HEK293 (cell line): ENCODE data around the gene LYPD6B.

Experiments
- CTCF ChIA-PET: fragments of 350-600 bp; formaldehyde crosslinking; extraction: SDS; loops from one replicate; lab custom pipeline; 2021; ENCODE audit warnings: antibody characterized with exemption; lab: Yijun Ruan, JAX
- POLR2A ChIA-PET: fragments of 300-600 bp; formaldehyde crosslinking; extraction: SDS; loops from one replicate; lab custom pipeline; 2020; ENCODE audit warnings: antibody characterized with exemption, inconsistent platforms; lab: Yijun Ruan, JAX
- H3K27ac ChIP-seq: fragments of 200-500 bp; sonication (Bioruptor generic); 2 replicates; pipeline ENCODE4 v1.5.1; 2014; ENCODE audit warnings: low read depth, low read length, control low read depth, inconsistent platforms; ENCODE audit errors: extremely low read depth
- H3K36me3 ChIP-seq, 2 experiments: fragments of 200-500 bp in 1 of 2; sonication (Bioruptor generic) in 1 of 2; 1 replicate in 1 of 2; 2 replicates in 1 of 2; pipeline ENCODE4 v1.5.1; 2014 to 2017; ENCODE audit warnings: inconsistent platforms in 2 of 2, low read length in 2 of 2; ENCODE audit not compliant: control insufficient read depth in 2 of 2, insufficient read depth in 1 of 2
- H3K4me1 ChIP-seq: fragments of 200-500 bp; sonication (Bioruptor generic); 2 replicates; pipeline ENCODE4 v1.5.1; 2014; ENCODE audit warnings: mild to moderate bottlenecking, low read length, inconsistent platforms; ENCODE audit not compliant: control insufficient read depth, insufficient read depth
- H3K4me3 ChIP-seq: 2 replicates; pipeline ENCODE4 v1.5.1; 2011; ENCODE audit warnings: low read depth, mild to moderate bottlenecking, control low read depth, low read length, moderate library complexity
- H3K9me3 ChIP-seq: fragments of 200-500 bp; sonication (Bioruptor generic); 2 replicates; pipeline ENCODE4 v1.5.1; 2014; ENCODE audit warnings: low read depth, low read length, inconsistent platforms; ENCODE audit not compliant: control insufficient read depth, insufficient read depth
- INSM2 ChIP-seq: fragments of 450-650 bp; formaldehyde crosslinking; IDR thresholded peaks from 2 replicates; pipeline ENCODE4 v1.5.1; 2016; ENCODE audit warnings: missing biosample characterization, missing genetic modification characterization
- KLF9 ChIP-seq: fragments of 450-650 bp; formaldehyde crosslinking; IDR thresholded peaks from 2 replicates; pipeline ENCODE4 v1.5.1; 2016; ENCODE audit warnings: missing biosample characterization, missing genetic modification characterization, low read depth
- REST ChIP-seq: fragments of 450-650 bp; formaldehyde crosslinking; IDR thresholded peaks from 2 replicates; pipeline ENCODE4 v1.5.1; 2016; ENCODE audit warnings: missing biosample characterization, missing genetic modification characterization
- SP3 ChIP-seq: fragments of 450-650 bp; formaldehyde crosslinking; IDR thresholded peaks from 2 replicates; pipeline ENCODE4 v1.5.1; 2016; ENCODE audit warnings: missing biosample characterization, missing genetic modification characterization
- TCF7L2 ChIP-seq: IDR thresholded peaks from 2 replicates; pipeline ENCODE4 v1.6.1; 2011; ENCODE audit warnings: low read depth, mild to moderate bottlenecking, inconsistent platforms, low read length, moderate library complexity, borderline replicate concordance
- ZBTB20 ChIP-seq: fragments of 450-650 bp; formaldehyde crosslinking; IDR thresholded peaks from 2 replicates; pipeline ENCODE4 v1.5.1; 2016; ENCODE audit warnings: missing biosample characterization, missing genetic modification characterization
- ZBTB6 ChIP-seq: fragments of 450-650 bp; formaldehyde crosslinking; IDR thresholded peaks from 2 replicates; pipeline ENCODE4 v1.5.1; 2017; ENCODE audit warnings: missing biosample characterization, missing genetic modification characterization
- ZNF146 ChIP-seq: fragments of 450-650 bp; formaldehyde crosslinking; IDR thresholded peaks from 2 replicates; pipeline ENCODE4 v1.5.1; 2016; ENCODE audit warnings: missing biosample characterization, missing genetic modification characterization
- ZNF155 ChIP-seq: fragments of 450-650 bp; formaldehyde crosslinking; IDR thresholded peaks from 2 replicates; pipeline ENCODE4 v1.5.1; 2016; ENCODE audit warnings: missing biosample characterization, missing genetic modification characterization
- ZNF239 ChIP-seq: fragments of 450-650 bp; formaldehyde crosslinking; IDR thresholded peaks from 2 replicates; pipeline ENCODE4 v1.5.1; 2016; ENCODE audit warnings: missing biosample characterization, missing genetic modification characterization
- ZNF280D ChIP-seq: fragments of 450-650 bp; formaldehyde crosslinking; IDR thresholded peaks from 2 replicates; pipeline ENCODE4 v1.5.1; 2016; ENCODE audit warnings: missing biosample characterization, missing genetic modification characterization
- ZNF292 ChIP-seq: fragments of 450-650 bp; formaldehyde crosslinking; IDR thresholded peaks from 2 replicates; pipeline ENCODE4 v1.5.1; 2016; ENCODE audit warnings: low read depth, missing biosample characterization, missing genetic modification characterization, borderline replicate concordance
- ZNF394 ChIP-seq: fragments of 450-650 bp; formaldehyde crosslinking; IDR thresholded peaks from 2 replicates; pipeline ENCODE4 v1.5.1; 2016; ENCODE audit warnings: missing biosample characterization, missing genetic modification characterization, mild to moderate bottlenecking, moderate library complexity, borderline replicate concordance
- ZNF416 ChIP-seq: fragments of 450-650 bp; formaldehyde crosslinking; IDR thresholded peaks from 2 replicates; pipeline ENCODE4 v1.5.1; 2016; ENCODE audit warnings: missing biosample characterization, missing genetic modification characterization
- ZNF426 ChIP-seq: fragments of 450-650 bp; formaldehyde crosslinking; IDR thresholded peaks from 2 replicates; pipeline ENCODE4 v1.5.1; 2017; ENCODE audit warnings: missing biosample characterization, missing genetic modification characterization, mild to moderate bottlenecking, inconsistent platforms, moderate library complexity
- ZNF548 ChIP-seq: fragments of 450-650 bp; formaldehyde crosslinking; IDR thresholded peaks from 2 replicates; pipeline ENCODE4 v1.5.1; 2016; ENCODE audit warnings: missing biosample characterization, missing genetic modification characterization

Gene LYPD6B

GRCh38 chr2:149152469-149152953 lies 114.0 kb downstream of the LYPD6B start:
- Histone ChIP-seq H3K9me3 (no peaks in the 10 kb centered on the region), H3K36me3 (no peaks in the 10 kb centered on the region), H3K4me3 (no peak overlapping the region), H3K4me1 (peaks cover 8% of the 10 kb centered on the region; the same call in 1 of the 2 replicates), H3K27ac (no peak overlapping the region)
- no peak for TF ChIP-seq SP3 (tag by site-specific recombination)
- no peak for TF ChIP-seq ZNF146 (tag by site-specific recombination)
- no peak for TF ChIP-seq ZNF292 (tag by site-specific recombination)
- no peak for TF ChIP-seq ZBTB20 (tag by site-specific recombination)
- no peak for TF ChIP-seq ZNF426
- TF ChIP-seq ZNF416 (tag by site-specific recombination) = no peak
- TF ChIP-seq REST (tag by site-specific recombination) = no peak
- TF ChIP-seq INSM2 (tag by site-specific recombination) = no peak
- TF ChIP-seq ZNF394 = no peak
- TF ChIP-seq ZNF548 (tag by site-specific recombination) = no peak
- no peak for TF ChIP-seq TCF7L2
- no peak for TF ChIP-seq KLF9
- TF ChIP-seq ZNF239 (tag by site-specific recombination) = no peak
- no peak for TF ChIP-seq ZBTB6
- no peak for TF ChIP-seq ZNF280D (tag by site-specific recombination)
- no peak for TF ChIP-seq ZNF155 (tag by site-specific recombination)
- ChIA-PET CTCF (no interaction called here), POLR2A (no interaction called here)
